Mucosa of gallbladder (tissue), 1 donor: Measurements from ENCODE around the gene KRT2. TPM values are rescaled to one million over a fixed set of nuclear protein-coding genes. Genes with fewer than 3 reads are reported as not detected.

ENCODE experiments used
- DNase-seq: peaks from one replicate; pipeline ENCODE4 v3.0.0-alpha.2; 2020; ENCODE audit warnings: low spot score
- total RNA-seq: library from RNA; stranded (reverse); gene quantifications from one replicate; pipeline ENCODE4 v1.2.1, GENCODE V29; 2021
- donor health status: DM: no; HTN: no; CAD: no.

The KRT2 gene
- not detected for total RNA-seq

DNA sequence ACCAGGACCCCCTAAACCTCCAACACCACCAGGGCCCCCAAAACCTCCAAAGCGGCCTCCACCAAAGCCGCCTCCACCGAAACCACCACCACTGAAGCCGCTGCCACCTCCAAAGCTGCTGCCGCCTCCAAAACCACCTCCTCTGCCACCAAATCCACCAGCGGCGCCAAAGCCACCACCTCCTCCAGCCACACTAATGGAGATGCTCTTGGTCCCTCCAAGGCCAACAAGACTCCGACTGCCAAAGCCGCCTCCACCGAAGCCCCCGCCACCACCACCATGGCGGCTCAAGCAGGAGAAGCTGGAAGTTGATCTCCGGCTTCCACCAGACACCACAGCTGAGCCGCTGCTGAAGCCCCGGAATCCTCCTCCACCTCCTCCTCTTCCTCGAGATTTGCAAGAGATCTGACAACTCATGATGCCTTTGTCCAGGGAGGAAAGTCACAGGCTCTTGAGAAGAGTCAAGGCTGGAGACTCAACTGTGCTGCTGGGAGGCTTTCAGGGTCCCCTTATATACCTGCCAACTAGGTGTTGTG is at the start of gene KRT2:
Gene KRT2 (minus strand): TSS at position 486 of the 536 bp plus-strand sequence. CDS start 69 bp downstream, at position 417.
- no peak for DNase-seq

GRCh38 chr12:52701281-52701680 is 49.3 kb upstream of the KRT2 start:
- no peak for DNase-seq

- DNase-seq, result no peak
Measured at GRCh38 chr12:52699960-52700359, 47.9 kb upstream of the KRT2 start.

DNA sequence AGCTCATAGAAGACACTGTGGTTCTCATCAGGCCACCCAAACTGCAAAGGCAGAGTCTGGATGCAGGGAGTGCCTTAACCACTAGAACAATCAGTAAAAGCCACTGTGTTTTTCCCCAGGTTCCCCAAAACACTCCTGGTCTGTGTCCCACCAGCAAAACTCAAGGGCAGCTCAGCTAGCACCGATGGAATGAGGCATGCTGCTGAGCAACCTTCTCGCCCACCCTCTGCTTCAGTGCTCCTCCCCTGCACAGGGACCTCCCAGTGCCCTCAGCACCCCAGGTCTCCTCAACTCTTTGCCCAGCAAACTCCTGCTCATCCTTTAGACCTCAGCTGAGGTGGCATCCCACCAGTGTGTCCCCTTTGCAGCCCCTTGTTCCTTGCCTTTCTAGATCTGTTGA is 47.4 kb upstream of the KRT2 start:
- no peak for DNase-seq

DNA sequence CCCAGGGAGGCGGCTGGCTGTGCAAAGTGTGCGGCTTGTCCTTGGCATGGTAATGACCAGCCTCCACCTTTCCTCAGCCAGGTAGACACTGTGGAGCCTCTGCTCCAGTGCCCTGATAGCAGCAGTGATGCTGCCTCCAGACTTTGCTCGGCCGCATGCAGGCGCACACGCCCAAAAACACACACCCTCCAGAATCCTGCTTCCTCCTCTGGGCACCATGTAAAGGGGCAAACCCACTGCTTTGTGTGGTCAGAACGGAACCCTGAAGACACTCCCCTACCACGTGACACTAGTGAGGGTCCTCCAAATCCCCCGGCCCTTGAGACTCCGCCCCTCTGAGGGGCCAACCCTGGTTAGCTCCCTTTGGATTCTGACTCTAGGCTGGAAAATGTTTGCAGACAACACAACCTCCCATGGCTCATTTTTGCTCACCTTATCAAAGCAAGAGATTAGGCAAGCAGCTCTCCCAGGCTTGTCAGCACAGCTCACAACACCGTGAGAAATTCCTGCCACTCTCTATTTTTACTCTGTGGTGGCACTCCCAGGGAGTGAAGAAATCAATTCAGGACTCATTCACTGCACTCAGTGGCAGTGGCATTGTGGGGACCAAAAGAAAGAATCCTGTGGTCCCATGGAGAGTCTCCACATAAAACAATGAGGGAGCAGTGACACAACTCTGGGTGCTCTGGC is 46.8 kb upstream of the KRT2 start:
- no peak for DNase-seq

DNA sequence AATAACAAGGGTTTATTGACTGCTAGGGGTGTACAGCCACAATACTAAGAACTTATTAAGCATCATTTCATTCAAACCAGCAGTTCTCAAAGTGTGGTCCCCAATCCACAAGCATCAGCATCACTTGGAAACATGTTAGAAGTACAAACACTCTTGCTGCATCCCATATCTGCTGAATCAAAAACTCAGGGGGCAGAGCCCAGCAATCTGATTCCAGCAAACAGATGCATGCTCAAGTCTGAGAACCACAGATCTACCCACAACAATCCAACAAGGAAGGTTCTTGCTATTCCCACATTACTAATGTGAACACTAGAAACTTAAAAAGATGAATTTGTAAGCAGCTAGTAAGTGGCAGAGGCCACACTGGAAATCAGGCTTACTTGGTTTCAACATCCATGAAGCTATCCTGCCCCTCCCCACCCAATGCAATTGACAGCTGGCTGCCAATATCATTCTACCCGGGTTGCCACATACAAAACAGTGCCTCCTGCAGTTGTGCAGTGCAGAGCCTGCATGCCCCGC is 45.1 kb upstream of the KRT2 start:
- no peak for DNase-seq

- DNase-seq, result no peak
Measured at GRCh38 chr12:52696588-52696987, 44.6 kb upstream of the KRT2 start.

- no peak for DNase-seq
Measured at GRCh38 chr12:52695039-52695438, 43.0 kb upstream of the KRT2 start.

GRCh38 chr12:52694151-52694550 is 42.1 kb upstream of the KRT2 start:
- DNase-seq, result no peak

DNA sequence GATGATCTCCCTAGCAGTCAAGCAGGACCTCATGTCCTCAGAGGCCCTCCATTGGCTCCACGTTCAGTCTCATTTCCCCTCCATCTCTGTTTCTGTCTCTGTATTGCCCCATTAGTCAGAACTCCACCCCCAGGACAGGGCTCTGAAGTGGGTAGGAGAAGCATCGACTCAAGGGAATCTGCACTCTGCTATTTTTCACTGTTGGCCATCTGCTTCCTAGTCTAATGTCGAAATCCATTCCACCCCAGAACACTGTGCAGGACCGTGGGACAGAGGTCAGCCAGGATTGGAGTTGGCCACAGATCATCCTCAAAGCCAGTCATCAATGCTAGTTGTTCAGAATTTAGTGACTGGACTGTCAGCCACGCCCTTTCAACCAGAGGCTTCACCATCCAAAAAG is 41.2 kb upstream of the KRT2 start:
- no peak for DNase-seq

DNA sequence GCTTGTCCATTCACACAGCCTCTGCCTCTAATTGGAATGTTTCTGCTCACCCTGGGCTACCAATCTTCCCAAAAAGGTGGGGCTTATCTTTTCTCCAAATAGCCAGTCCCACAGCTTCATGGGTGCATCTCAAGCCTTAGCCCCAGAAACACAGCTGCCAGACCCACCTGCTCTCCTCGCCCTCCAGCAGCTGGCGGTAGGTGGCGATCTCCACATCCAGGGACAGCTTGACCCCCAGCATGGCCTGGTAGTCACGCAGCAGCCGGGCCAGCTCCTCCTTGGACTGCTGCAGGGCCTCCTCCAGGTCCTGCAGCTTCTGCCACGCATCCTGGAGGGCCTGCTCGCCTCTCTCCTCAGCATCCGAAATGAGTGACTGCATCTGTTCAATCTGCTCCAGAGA is 40.2 kb upstream of the KRT2 start:
- DNase-seq, result no peak

DNA sequence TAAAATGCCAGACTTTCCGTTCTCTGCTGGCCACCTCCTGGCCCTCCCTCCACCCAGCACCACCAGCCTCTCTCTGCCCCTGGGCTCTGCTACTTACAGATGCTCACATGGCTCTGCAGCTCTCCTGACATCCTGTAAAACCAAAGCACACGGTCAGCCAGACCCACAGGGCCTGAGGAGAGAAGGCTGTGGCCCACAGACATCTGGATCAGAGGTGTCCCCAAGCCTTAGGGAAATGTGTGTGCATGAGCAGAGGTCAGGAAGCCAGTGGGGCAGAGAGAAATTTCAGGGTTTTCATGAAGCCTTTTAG is 39.8 kb upstream of the KRT2 start:
- no peak for DNase-seq

DNA sequence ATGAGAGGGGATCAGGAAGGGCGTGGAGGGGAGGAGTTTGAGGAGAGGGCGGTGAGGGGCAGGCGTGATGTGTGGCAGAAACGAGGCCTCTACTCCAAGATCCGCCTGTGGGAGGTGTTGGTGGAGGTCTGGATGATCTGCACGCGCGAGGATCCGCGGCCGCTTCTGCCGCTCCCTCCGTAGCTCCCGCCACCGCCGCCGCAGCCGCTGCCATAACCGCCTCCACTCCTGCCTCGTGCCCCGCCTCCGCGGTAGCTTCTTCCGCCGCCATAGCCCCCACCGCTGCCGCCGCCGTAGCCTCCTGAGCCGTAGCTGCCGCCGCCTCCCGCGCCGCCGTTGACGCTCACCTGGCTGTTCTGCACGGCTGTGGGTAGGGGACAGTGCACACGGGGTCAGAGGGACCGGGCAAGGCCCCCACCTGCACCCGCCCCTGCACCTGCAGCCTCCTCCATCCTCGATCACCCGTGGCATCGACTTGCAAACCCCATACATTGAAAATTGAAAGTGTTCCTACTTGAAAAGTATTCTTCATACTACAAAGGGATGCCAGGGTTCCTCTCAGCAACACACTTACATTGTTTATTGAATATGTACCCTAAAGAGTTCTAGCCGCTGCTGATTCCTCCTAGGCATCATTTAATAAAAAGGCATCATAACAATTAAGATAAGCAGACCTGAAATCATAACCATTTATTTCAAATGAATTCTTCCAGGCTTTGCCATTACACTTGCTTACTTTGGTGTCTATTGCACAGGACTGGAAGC is 39.2 kb upstream of the KRT2 start:
- DNase-seq, result no peak

GRCh38 chr12:52690351-52691075 is 38.5 kb upstream of the KRT2 start:
- DNase-seq, result no peak

- DNase-seq, result no peak
Measured at GRCh38 chr12:52689936-52690335, 37.9 kb upstream of the KRT2 start.

- DNase-seq, result no peak
Measured at GRCh38 chr12:52689239-52689638, 37.2 kb upstream of the KRT2 start.

DNA sequence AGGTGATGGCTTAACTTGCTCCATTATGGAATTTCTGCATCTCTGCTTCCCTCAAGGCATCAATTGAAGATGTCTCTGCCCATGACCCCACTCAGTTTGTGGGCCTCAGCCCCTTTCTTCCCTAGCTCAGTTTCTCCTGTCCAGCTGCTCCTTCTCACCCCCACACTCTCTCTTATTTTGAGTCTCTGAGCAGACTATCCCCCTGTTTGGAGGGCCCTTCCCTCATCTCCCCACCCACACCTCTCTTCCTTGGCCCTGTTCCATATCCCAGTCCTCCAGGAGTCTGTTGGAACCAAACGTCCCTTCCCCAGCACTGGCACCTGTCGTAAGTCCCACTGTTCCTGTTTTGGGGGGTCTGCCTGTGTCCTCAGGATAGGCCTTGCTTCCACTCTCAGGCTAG is 36.5 kb upstream of the KRT2 start:
- DNase-seq, result no peak

DNA sequence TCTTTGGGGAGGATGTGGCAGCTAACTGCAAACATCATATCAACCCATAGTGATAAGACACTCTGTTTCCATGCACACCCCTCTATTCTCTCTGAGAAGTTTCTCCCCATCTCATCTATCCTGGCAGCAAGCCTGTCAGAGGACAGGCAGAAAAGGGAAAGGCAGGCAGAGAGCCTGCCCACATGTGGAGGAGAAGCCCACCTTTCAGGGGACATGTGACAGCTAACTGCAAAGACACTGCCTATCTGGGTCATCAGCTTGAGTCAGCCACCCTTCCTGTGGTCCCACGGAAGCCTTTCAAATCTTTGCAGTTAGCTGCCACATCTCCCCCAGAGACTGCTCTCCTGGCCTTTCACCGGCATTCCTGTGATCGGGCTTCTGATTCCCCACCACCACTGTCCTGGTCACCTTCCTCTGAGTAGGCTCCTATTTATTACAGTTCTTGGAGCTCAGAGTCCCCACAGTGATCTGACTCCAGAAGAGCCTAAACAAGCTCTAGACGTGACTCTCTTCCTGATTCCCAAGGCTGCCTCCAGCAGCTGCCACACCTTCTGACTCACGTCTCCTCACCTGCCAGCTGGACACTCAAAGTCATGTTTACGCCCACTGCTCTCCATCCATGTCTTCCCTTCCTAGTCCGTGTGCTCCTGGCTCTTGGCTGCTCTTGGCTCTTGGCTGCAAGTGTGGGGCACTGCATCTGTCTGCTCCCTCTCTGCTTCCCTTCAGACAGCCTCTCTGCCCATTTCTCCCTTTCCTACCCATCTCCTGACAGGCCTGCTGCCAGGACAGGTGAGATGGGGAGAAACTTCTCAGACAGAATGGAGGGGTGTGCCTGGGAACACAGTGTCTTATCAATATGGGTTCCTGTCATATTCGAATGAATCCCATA is 35.7 kb upstream of the KRT2 start:
- DNase-seq, result peak; percentile 24

DNA sequence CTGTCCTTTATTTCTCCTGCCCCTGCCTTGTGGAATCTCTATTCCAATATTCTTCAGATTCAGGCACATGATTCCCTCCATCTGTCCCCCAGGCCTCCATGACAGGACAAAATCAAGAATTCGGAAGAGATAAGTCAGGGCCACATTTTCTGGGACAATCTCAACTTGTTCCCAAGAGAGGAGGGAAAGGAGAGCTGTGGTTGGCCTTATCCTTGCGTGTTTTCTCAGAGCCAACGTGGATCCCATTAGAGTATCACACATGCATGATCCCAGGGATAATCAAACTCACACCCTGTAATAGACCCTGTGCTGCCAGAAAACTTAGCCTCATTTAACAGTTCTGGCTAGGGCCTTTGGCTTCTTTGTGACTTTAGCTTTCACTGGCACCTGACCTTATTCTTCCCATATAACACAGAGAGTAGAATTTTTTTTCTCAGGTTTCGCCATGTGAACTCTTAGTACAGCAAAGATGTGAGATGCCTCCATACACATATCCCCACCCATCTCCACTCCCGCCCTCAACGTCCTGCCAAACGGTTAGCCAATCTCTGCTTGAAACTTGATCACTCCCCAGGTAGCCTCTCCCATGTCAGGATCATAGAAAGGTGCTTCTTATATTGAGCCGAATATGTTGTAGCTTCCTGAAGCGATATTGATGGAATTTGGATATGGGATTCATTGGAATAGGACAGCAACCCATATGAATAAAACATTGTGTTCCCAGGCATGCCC is 34.9 kb upstream of the KRT2 start:
- no peak for DNase-seq

- no peak for DNase-seq
Measured at GRCh38 chr12:52686063-52686462, 34.1 kb upstream of the KRT2 start.

GRCh38 chr12:52685406-52685890 is 33.4 kb upstream of the KRT2 start:
- DNase-seq, result no peak
